T-helper 2 cell (primary cell): Measurements from ENCODE around the gene CLCN6.

Experiments used
- DNase-seq, 5 experiments: peaks; one replicate each; pipeline versions ENCODE4 v3.0.0 to v3.0.0-alpha.2; 2012 to 2022

CLCN6 gene

GRCh38 chr1:11831945-11832725, 26.1 kb downstream of the CLCN6 start:
- no peak for DNase-seq

GRCh38 chr1:11833497-11833896, 27.5 kb downstream of the CLCN6 start:
- no peak for DNase-seq

GRCh38 chr1:11833900-11834299, 27.9 kb downstream of the CLCN6 start:
- no peak for DNase-seq

GRCh38 chr1:11835441-11836225, 29.6 kb downstream of the CLCN6 start:
- DNase-seq = no peak

- DNase-seq = no peak
These were observed 31.2 kb downstream of the CLCN6 start for GRCh38 chr1:11836955-11837766.

- DNase-seq = no peak
These were observed 31.9 kb downstream of the CLCN6 start for GRCh38 chr1:11837767-11838348.

- peak; percentile 39 to 68 (median 61) for DNase-seq
These were observed 32.6 kb downstream of the CLCN6 start for GRCh38 chr1:11838349-11839272.

GRCh38 chr1:11839727-11840705, 34.0 kb downstream of the CLCN6 start:
- DNase-seq = no peak

GRCh38 chr1:11841245-11842153, 35.5 kb downstream of the CLCN6 start:
- DNase-seq = no peak

GRCh38 chr1:11842154-11843041, 36.4 kb downstream of the CLCN6 start:
- DNase-seq = no peak

- DNase-seq = no peak
These were observed 39.8 kb downstream of the CLCN6 start for GRCh38 chr1:11845641-11846335.

GRCh38 chr1:11847667-11848372, 41.8 kb downstream of the CLCN6 start, which contains the start of gene NPPA:
TSS of gene NPPA (minus strand) at chr1:11847783. CDS start at chr1:11847684, 99 bp downstream.
- no peak for DNase-seq

- no peak for DNase-seq
These were observed 42.3 kb downstream of the CLCN6 start for GRCh38 chr1:11848373-11848700.

- DNase-seq = no peak
These were observed 44.2 kb downstream of the CLCN6 start for GRCh38 chr1:11850156-11850555.

GRCh38 chr1:11851180-11851579, 45.2 kb downstream of the CLCN6 start:
- no peak for DNase-seq

GRCh38 chr1:11854519-11854918, 48.5 kb downstream of the CLCN6 start:
- DNase-seq = no peak

- no peak for DNase-seq
These were observed 49.4 kb downstream of the CLCN6 start for GRCh38 chr1:11855430-11855829.
